NCI-H82 (cell line): ENCODE results near the gene NPPB.

Experiments
- DNase-seq: peaks from one replicate; lab custom pipeline; 2025; lab: John Stamatoyannopoulos, UW

The NPPB gene

GRCh38 chr1:11833497-11833896, 25.2 kb downstream of the NPPB start:
- DNase-seq, result no peak

GRCh38 chr1:11831945-11832725, 26.6 kb downstream of the NPPB start:
- DNase-seq, result no peak

GRCh38 chr1:11828511-11828910, 30.2 kb downstream of the NPPB start:
- no peak for DNase-seq

- DNase-seq, result no peak
Measured at GRCh38 chr1:11826946-11827345, 31.8 kb downstream of the NPPB start.

- no peak for DNase-seq
Measured at GRCh38 chr1:11825131-11825530, 33.6 kb downstream of the NPPB start.

- no peak for DNase-seq
Measured at GRCh38 chr1:11823366-11824137, 35.2 kb downstream of the NPPB start.

- DNase-seq, result no peak
Measured at GRCh38 chr1:11822091-11822490, 36.7 kb downstream of the NPPB start.

GRCh38 chr1:11817192-11817591, 41.6 kb downstream of the NPPB start:
- no peak for DNase-seq

- no peak for DNase-seq
Measured at GRCh38 chr1:11813021-11813420, 45.7 kb downstream of the NPPB start.
